OCI-LY3 (cell line): ENCODE data around the gene FBXO21.
A peak's percentile ranks its signal among the peaks of the same experiment; 100 is the strongest.

Experiments
- H2AFZ ChIP-seq: fragments of 200-600, 300-600 bp; shearing (Covaris generic); 2 replicates; pipeline ENCODE4 v1.6.0; 2014; ENCODE audit warnings: antibody characterized with exemption, low read depth, low read length
- H3K27ac ChIP-seq: fragments of 200-600, 300-600 bp; sonication (generic); 2 replicates; pipeline ENCODE4 v1.5.1; 2014; ENCODE audit warnings: mild to moderate bottlenecking, low read length, moderate library complexity, mixed read lengths
- H3K27me3 ChIP-seq: fragments of 200-600, 300-600 bp; sonication (generic); 2 replicates; pipeline ENCODE4 v1.6.1; 2014; ENCODE audit warnings: low read depth, low read length, mixed read lengths
- H3K36me3 ChIP-seq: fragments of 200-600, 300-600 bp; sonication (generic); replicated peaks from 2 replicates; pipeline ENCODE3; 2014; ENCODE audit warnings: low read depth, low read length, mixed read lengths
- H3K4me1 ChIP-seq: fragments of 300-600, 200-600 bp; sonication (generic); 2 replicates; pipeline ENCODE4 v1.6.1; 2014; ENCODE audit warnings: low read length, mixed read lengths
- H3K4me2 ChIP-seq: fragments of 200-600, 300-600 bp; sonication (generic); 2 replicates; pipeline ENCODE4 v1.6.1; 2014; ENCODE audit warnings: low read length, mixed read lengths
- H3K4me3 ChIP-seq: fragments of 300-600, 200-600 bp; sonication (generic); 2 replicates; pipeline ENCODE4 v1.5.1; 2014; ENCODE audit warnings: antibody characterized with exemption, mild to moderate bottlenecking, low read length, moderate library complexity
- H3K79me2 ChIP-seq: fragments of 300-600, 200-600 bp; shearing (Covaris generic); 2 replicates; pipeline ENCODE4 v1.6.1; 2014; ENCODE audit warnings: mild to moderate bottlenecking, low read length, mixed read lengths
- H3K9ac ChIP-seq: fragments of 300-600, 200-600 bp; shearing (Covaris generic); 2 replicates; pipeline ENCODE4 v1.6.0; 2014; ENCODE audit warnings: mild to moderate bottlenecking, low read length, moderate library complexity
- H3K9me3 ChIP-seq: fragments of 200-600, 300-600 bp; shearing (Covaris generic); 2 replicates; pipeline ENCODE4 v1.6.1; 2014; ENCODE audit warnings: low read length, mixed read lengths; ENCODE audit not compliant: insufficient read depth
- H4K20me1 ChIP-seq: fragments of 200-600, 300-600 bp; sonication (generic); 2 replicates; pipeline ENCODE4 v1.6.1; 2016; ENCODE audit warnings: low read length, mixed read lengths; ENCODE audit not compliant: insufficient read depth
- EZH2phosphoT487 ChIP-seq: fragments of 200-600 bp; shearing (Covaris generic); IDR thresholded peaks from 2 replicates; pipeline ENCODE4 v1.6.1; 2018; ENCODE audit warnings: antibody characterized with exemption, mixed run types, low read depth
- TF ChIP-seq, protein P1 (sequence below): fragments of 200-600, 300-600 bp; sonication (generic); IDR thresholded peaks from 2 replicates; pipeline ENCODE4 v1.5.1; 2014; ENCODE audit warnings: antibody characterized with exemption, low read length, low read depth

Gene FBXO21

DNA sequence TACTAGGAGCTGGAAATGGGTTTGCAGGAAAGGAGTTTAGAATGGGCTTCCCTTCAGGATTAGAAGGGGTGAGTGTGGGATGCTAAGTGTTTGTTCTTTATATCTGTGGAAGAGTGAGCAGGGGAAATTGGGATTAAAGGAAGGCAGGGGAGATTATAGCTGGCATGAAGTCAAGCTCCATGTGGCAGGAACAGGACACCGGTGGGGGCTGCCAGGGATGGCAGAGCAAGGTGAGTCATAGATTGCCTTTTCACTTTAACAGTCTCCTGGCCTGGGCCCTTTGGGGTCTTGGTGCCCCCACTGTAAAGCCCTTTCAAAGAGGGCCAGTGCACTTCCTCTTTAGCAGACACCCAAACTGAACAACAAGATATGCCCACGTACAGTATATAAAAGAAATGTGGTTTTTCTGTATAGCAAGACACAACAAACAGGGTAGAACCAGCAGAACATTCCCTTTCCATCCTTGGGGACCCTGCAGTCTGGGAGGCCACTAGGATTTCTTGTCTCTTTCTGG, 23.1 kb upstream of the FBXO21 start:
- Histone ChIP-seq H3K9me3 (no peaks in the 10 kb centered on the region), H3K36me3 (no peaks in the 10 kb centered on the region), H3K4me1 (no peaks in the 10 kb centered on the region), H3K9ac (no peak overlapping the region), H2AFZ (no peak overlapping the region), H3K27ac (no peak overlapping the region), H3K79me2 (no peaks in the 10 kb centered on the region), H3K27me3 (peaks cover 16% of the 10 kb centered on the region; the same call in 1 of the 2 replicates), H3K4me2 (no peak overlapping the region), H4K20me1 (no peaks in the 10 kb centered on the region), H3K4me3 (no peak overlapping the region)
- TF ChIP-seq EZH2phosphoT487 = no peak
- TF ChIP-seq, protein P1, sequence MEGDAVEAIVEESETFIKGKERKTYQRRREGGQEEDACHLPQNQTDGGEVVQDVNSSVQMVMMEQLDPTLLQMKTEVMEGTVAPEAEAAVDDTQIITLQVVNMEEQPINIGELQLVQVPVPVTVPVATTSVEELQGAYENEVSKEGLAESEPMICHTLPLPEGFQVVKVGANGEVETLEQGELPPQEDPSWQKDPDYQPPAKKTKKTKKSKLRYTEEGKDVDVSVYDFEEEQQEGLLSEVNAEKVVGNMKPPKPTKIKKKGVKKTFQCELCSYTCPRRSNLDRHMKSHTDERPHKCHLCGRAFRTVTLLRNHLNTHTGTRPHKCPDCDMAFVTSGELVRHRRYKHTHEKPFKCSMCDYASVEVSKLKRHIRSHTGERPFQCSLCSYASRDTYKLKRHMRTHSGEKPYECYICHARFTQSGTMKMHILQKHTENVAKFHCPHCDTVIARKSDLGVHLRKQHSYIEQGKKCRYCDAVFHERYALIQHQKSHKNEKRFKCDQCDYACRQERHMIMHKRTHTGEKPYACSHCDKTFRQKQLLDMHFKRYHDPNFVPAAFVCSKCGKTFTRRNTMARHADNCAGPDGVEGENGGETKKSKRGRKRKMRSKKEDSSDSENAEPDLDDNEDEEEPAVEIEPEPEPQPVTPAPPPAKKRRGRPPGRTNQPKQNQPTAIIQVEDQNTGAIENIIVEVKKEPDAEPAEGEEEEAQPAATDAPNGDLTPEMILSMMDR = no peak

DNA sequence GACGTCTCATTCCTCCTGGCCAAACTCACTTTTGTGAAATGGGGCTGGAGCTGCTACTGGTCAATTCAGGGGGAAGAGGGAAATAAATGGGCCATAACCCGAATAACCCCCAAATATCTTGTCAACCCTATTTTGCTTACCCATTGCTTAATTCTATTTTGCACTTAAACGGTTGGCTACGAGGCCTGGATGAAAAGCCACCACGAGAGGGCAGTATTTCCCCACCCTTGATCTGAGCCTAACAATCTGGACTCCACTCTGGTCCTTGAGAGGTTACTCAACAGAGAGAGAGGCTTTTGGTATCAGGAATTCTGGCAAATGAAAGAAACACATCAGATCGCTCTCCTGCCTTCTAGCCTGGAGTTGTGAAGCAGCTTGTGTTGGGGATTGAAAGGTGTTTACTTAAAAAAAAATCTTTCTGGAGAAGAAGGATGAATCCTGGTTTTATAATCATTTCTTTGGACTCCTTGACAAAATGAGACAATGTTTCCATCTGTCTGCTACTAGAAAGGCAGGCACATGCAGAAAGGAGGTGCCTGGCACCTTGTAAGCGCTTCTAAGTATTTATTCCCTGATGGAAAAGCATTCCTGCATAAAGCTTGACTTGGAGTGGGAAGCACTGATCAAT, 22.4 kb upstream of the FBXO21 start:
- Histone ChIP-seq H3K4me3 (no peak overlapping the region), H3K79me2 (no peaks in the 10 kb centered on the region), H4K20me1 (no peaks in the 10 kb centered on the region), H3K4me1 (no peaks in the 10 kb centered on the region), H3K9me3 (no peaks in the 10 kb centered on the region), H3K9ac (no peak overlapping the region), H3K4me2 (no peak overlapping the region), H3K27me3 (peaks cover 15% of the 10 kb centered on the region), H3K27ac (no peak overlapping the region), H3K36me3 (no peaks in the 10 kb centered on the region), H2AFZ (no peak overlapping the region)
- no peak for TF ChIP-seq EZH2phosphoT487
- TF ChIP-seq, protein P1 = peak; percentile 91

DNA sequence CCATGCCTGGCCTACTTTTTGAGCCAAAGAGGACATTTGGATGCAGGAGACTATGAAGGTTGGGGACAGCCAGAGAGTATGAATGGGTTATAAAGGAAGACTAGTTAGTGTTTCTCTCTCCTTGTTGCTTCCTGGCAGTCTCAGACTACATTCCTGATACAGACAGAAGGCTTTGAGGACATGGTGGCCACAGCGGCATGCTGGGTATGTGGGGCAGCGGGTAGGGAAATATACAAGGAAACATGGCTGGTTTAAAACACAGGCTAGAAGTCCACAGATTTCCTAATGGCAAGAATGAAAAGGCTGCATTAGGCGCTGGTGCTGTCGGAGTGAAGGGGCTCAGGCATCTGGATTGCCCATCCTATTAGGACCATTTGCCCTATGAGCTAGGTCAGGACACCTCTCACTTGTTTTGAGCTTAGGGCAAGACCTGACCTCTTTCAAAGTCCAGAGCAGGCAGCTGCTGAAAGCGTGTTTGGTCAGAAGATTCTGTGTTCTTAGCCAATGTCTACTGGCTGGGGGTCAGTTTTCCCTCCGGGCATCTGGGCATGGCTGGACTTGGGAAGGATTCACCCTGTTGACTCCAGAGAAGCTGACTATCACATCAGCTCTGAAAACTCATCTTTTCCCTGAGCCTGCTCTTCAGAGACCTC, 20.1 kb upstream of the FBXO21 start:
- H4K20me1 ChIP-seq = no peaks in the 10 kb centered on the region
- no peak overlapping the region for H3K4me3 ChIP-seq
- H3K27ac ChIP-seq = no peak overlapping the region
- H3K9ac ChIP-seq = no peak overlapping the region
- H3K4me2 ChIP-seq = no peak overlapping the region
- H3K9me3 ChIP-seq = no peaks in the 10 kb centered on the region
- no peak overlapping the region for H2AFZ ChIP-seq
- H3K79me2 ChIP-seq = no peaks in the 10 kb centered on the region
- H3K36me3 ChIP-seq = no peaks in the 10 kb centered on the region
- TF ChIP-seq, protein P1 = no peak
- TF ChIP-seq EZH2phosphoT487 = no peak
- no peaks in the 10 kb centered on the region for H3K4me1 ChIP-seq
- peaks cover 15% of the 10 kb centered on the region for H3K27me3 ChIP-seq

DNA sequence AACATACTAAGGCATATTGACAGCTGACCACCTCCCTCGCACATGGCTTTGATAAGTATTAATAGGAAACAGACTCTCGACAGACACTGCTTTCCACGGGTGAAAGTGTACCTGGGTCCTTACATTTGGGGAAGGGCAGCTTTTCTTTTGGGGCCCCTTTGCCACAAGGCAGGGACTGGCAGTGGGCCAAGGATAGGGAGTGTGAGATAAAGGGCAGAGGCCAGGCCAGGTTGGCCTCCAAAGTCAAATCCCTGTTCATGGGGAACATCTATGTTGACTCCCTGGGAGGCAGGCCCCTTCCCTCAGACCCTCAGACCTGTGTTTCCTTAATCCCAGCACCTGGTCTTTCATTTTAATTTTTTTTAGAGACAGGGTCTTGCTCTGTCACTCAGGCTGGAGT, 19.4 kb upstream of the FBXO21 start:
- H3K4me2 ChIP-seq = no peak overlapping the region
- H3K79me2 ChIP-seq = no peaks in the 10 kb centered on the region
- H3K9me3 ChIP-seq = no peaks in the 10 kb centered on the region
- H2AFZ ChIP-seq = no peak overlapping the region
- H4K20me1 ChIP-seq = no peaks in the 10 kb centered on the region
- H3K27ac ChIP-seq = no peak overlapping the region
- H3K9ac ChIP-seq = no peak overlapping the region
- no peaks in the 10 kb centered on the region for H3K36me3 ChIP-seq
- H3K4me3 ChIP-seq = no peak overlapping the region
- no peaks in the 10 kb centered on the region for H3K4me1 ChIP-seq
- H3K27me3 ChIP-seq = peaks cover 15% of the 10 kb centered on the region
- TF ChIP-seq, protein P1 = no peak
- no peak for TF ChIP-seq EZH2phosphoT487
